Activated naive CD8-positive, alpha-beta T cell treated with anti-CD3 and anti-CD28 coated beads, Interleukin-2, amount 10 ng/mL, durations not matched to agents 7 days and 5 days (primary cell): ENCODE measurements around the gene ARMH2. TPM values are rescaled to one million over a fixed set of nuclear protein-coding genes. Genes with fewer than 3 reads are reported as not detected.

Source experiments
- ATAC-seq: fragments of 150-1000 bp; cut with Tn5 transposase; one replicate; pipeline ENCODE4 v1.10.0; 2021; ENCODE audit warnings: low read depth, moderate library complexity
- POLR2A ChIA-PET: fragments of 350-600 bp; sonication (Branson Sonifier 250); formaldehyde crosslinking; loops from one replicate; lab custom pipeline; 2021; ENCODE audit warnings: antibody characterized with exemption; lab: Charles Lee
- DNase-seq: peaks from one replicate; pipeline ENCODE4 v3.0.0; 2021
- H3K27ac Mint-ChIP-seq: one replicate; pipeline ENCODE4 v1.8.0; 2022; ENCODE audit warnings: mild to moderate bottlenecking, mixed read lengths
- H3K27me3 Mint-ChIP-seq: one replicate; pipeline ENCODE4 v1.8.0; 2022; ENCODE audit warnings: mild to moderate bottlenecking, moderate library complexity, mixed read lengths
- H3K36me3 Mint-ChIP-seq: one replicate; pipeline ENCODE4 v1.8.0; 2021; ENCODE audit warnings: mild to moderate bottlenecking, mixed read lengths
- H3K4me1 Mint-ChIP-seq: one replicate; pipeline ENCODE4 v1.8.0; 2021; ENCODE audit warnings: mixed read lengths
- H3K4me3 Mint-ChIP-seq: one replicate; pipeline ENCODE4 v1.8.0; 2022; ENCODE audit warnings: mild to moderate bottlenecking, moderate library complexity, mixed read lengths
- H3K9me3 Mint-ChIP-seq: one replicate; pipeline ENCODE4 v1.8.0; 2021; ENCODE audit warnings: mixed read lengths
- total RNA-seq, 2 experiments: library from RNA; stranded (reverse); gene quantifications; one replicate each; pipeline ENCODE4 v1.2.3, GENCODE V29; 2021

The ARMH2 gene
- total RNA-seq, result 1 to 10 TPM; 1.6 to 2.2 TPM

GRCh38 chr6:24798740-24799540 lies at the start of gene ARMH2:
ARMH2 (minus strand) TSS chr6:24798917; CDS start chr6:24798857, 60 bp downstream.
- H3K36me3 Mint-ChIP-seq, result peaks cover 19% of the 10 kb centered on the region
- ATAC-seq (no peak), DNase-seq (no peak)
- POLR2A ChIA-PET, result interaction anchor here (0.7 kb wide), 1 partner anchor 330 kb away, joined by 3 read pairs; no protein-coding TSS in a partner anchor
- no peak within 1 kb of the TSS for H3K4me3 Mint-ChIP-seq
- H3K4me1 Mint-ChIP-seq, result peaks cover 3% of the 10 kb centered on the region
- H3K27ac Mint-ChIP-seq, result no peak within 1 kb of the TSS
- no peaks in the 10 kb centered on the region for H3K9me3 Mint-ChIP-seq
- H3K27me3 Mint-ChIP-seq, result no peaks in the 10 kb centered on the region

- H3K27me3 Mint-ChIP-seq, result no peaks in the 10 kb centered on the region
- DNase-seq (no peak), ATAC-seq (no peak)
- H3K4me1 Mint-ChIP-seq, result peaks cover 6% of the 10 kb centered on the region
- POLR2A ChIA-PET, result no interaction called here
- H3K9me3 Mint-ChIP-seq, result no peaks in the 10 kb centered on the region
- no peak overlapping the region for H3K4me3 Mint-ChIP-seq
- H3K36me3 Mint-ChIP-seq, result peaks cover 54% of the 10 kb centered on the region
- peak overlapping the region; percentile 54 for H3K27ac Mint-ChIP-seq
Observed at GRCh38 chr6:24848461-24848860, 49.7 kb upstream of the ARMH2 start.

- ATAC-seq (no peak), DNase-seq (no peak)
- Mint-ChIP-seq H3K36me3 (peaks cover 59% of the 10 kb centered on the region), H3K27me3 (no peaks in the 10 kb centered on the region), H3K27ac (no peak overlapping the region), H3K9me3 (no peaks in the 10 kb centered on the region), H3K4me3 (no peak overlapping the region), H3K4me1 (peaks cover 6% of the 10 kb centered on the region)
- POLR2A ChIA-PET, result no interaction called here
Observed at GRCh38 chr6:24847402-24847801, 48.7 kb upstream of the ARMH2 start.

GRCh38 chr6:24845578-24845977 lies 46.9 kb upstream of the ARMH2 start:
- Mint-ChIP-seq H3K27ac (no peak overlapping the region), H3K4me1 (peaks cover 15% of the 10 kb centered on the region), H3K27me3 (no peaks in the 10 kb centered on the region), H3K4me3 (no peak overlapping the region), H3K36me3 (peaks cover 71% of the 10 kb centered on the region), H3K9me3 (no peaks in the 10 kb centered on the region)
- POLR2A ChIA-PET, result no interaction called here
- no peak for DNase-seq
- ATAC-seq, result no peak

GRCh38 chr6:24844903-24845302 lies 46.2 kb upstream of the ARMH2 start:
- Mint-ChIP-seq H3K4me3 (no peak overlapping the region), H3K9me3 (no peaks in the 10 kb centered on the region), H3K4me1 (peaks cover 21% of the 10 kb centered on the region), H3K27ac (no peak overlapping the region), H3K27me3 (no peaks in the 10 kb centered on the region), H3K36me3 (peaks cover 72% of the 10 kb centered on the region)
- POLR2A ChIA-PET, result no interaction called here
- ATAC-seq (no peak), DNase-seq (no peak)

- Mint-ChIP-seq H3K36me3 (peaks cover 74% of the 10 kb centered on the region), H3K4me1 (peaks cover 29% of the 10 kb centered on the region), H3K4me3 (no peak overlapping the region), H3K27ac (peak overlapping the region; percentile 34), H3K27me3 (no peaks in the 10 kb centered on the region), H3K9me3 (no peaks in the 10 kb centered on the region)
- POLR2A ChIA-PET, result interaction anchor here (0.7 kb wide), 1 partner anchor 97 kb away, joined by 6 read pairs; no protein-coding TSS in a partner anchor
- ATAC-seq, result no peak
- DNase-seq, result no peak
Observed at GRCh38 chr6:24844061-24844460, 45.3 kb upstream of the ARMH2 start.

- DNase-seq, result no peak
- no peak for ATAC-seq
- H3K4me1 Mint-ChIP-seq, result peaks cover 31% of the 10 kb centered on the region
- H3K9me3 Mint-ChIP-seq, result peaks cover 2% of the 10 kb centered on the region
- H3K36me3 Mint-ChIP-seq, result peaks cover 78% of the 10 kb centered on the region
- POLR2A ChIA-PET, result no interaction called here
- peak overlapping the region; percentile 65 for H3K27ac Mint-ChIP-seq
- H3K27me3 Mint-ChIP-seq, result no peaks in the 10 kb centered on the region
- no peak overlapping the region for H3K4me3 Mint-ChIP-seq
Observed at GRCh38 chr6:24840187-24840586, 41.5 kb upstream of the ARMH2 start.

GRCh38 chr6:24838994-24839393 lies 40.3 kb upstream of the ARMH2 start:
- no peak for ATAC-seq
- POLR2A ChIA-PET, result interaction anchor here (0.7 kb wide), 1 partner anchor 69 kb away, joined by 3 read pairs; no protein-coding TSS in a partner anchor
- Mint-ChIP-seq H3K4me3 (peak overlapping the region; percentile 1), H3K4me1 (peaks cover 37% of the 10 kb centered on the region), H3K36me3 (peaks cover 89% of the 10 kb centered on the region), H3K9me3 (peaks cover 3% of the 10 kb centered on the region), H3K27ac (peak overlapping the region; percentile 60), H3K27me3 (no peaks in the 10 kb centered on the region)
- DNase-seq, result no peak

GRCh38 chr6:24838081-24838480 lies 39.4 kb upstream of the ARMH2 start:
- Mint-ChIP-seq H3K27ac (no peak overlapping the region), H3K9me3 (peaks cover 3% of the 10 kb centered on the region)
- POLR2A ChIA-PET, result no interaction called here

GRCh38 chr6:24836109-24836508 lies 37.4 kb upstream of the ARMH2 start:
- H3K4me1 Mint-ChIP-seq, result peaks cover 34% of the 10 kb centered on the region
- H3K9me3 Mint-ChIP-seq, result peaks cover 3% of the 10 kb centered on the region
- H3K27ac Mint-ChIP-seq, result peak overlapping the region; percentile 40
- DNase-seq (no peak), ATAC-seq (no peak)
- peaks cover 81% of the 10 kb centered on the region for H3K36me3 Mint-ChIP-seq
- no peaks in the 10 kb centered on the region for H3K27me3 Mint-ChIP-seq
- H3K4me3 Mint-ChIP-seq, result no peak overlapping the region
- POLR2A ChIA-PET, result no interaction called here

More at GRCh38 chr6:24838081-24838480, 39.4 kb upstream of the ARMH2 start:
- Mint-ChIP-seq H3K27me3 (no peaks in the 10 kb centered on the region), H3K4me1 (peaks cover 41% of the 10 kb centered on the region), H3K4me3 (no peak overlapping the region), H3K36me3 (peaks cover 89% of the 10 kb centered on the region)
- no peak for ATAC-seq
- no peak for DNase-seq

GRCh38 chr6:24833711-24834386 lies 35.1 kb upstream of the ARMH2 start:
- Mint-ChIP-seq H3K36me3 (peaks cover 71% of the 10 kb centered on the region), H3K9me3 (peaks cover 3% of the 10 kb centered on the region), H3K27ac (peak overlapping the region; percentile 40), H3K4me3 (no peak overlapping the region), H3K4me1 (peaks cover 16% of the 10 kb centered on the region), H3K27me3 (no peaks in the 10 kb centered on the region)
- ATAC-seq, result no peak
- DNase-seq, result no peak
- POLR2A ChIA-PET, result no interaction called here

- POLR2A ChIA-PET, result no interaction called here
- Mint-ChIP-seq H3K4me3 (no peak overlapping the region), H3K36me3 (peaks cover 69% of the 10 kb centered on the region)
Observed at GRCh38 chr6:24832794-24833193, 34.1 kb upstream of the ARMH2 start.

GRCh38 chr6:24831771-24832716 lies 33.3 kb upstream of the ARMH2 start:
- POLR2A ChIA-PET, result no interaction called here
- no peak for ATAC-seq
- H3K36me3 Mint-ChIP-seq, result peaks cover 69% of the 10 kb centered on the region
- DNase-seq, result no peak
- peaks cover 14% of the 10 kb centered on the region for H3K4me1 Mint-ChIP-seq
- H3K27me3 Mint-ChIP-seq, result no peaks in the 10 kb centered on the region
- no peak overlapping the region for H3K4me3 Mint-ChIP-seq
- peaks cover 2% of the 10 kb centered on the region for H3K9me3 Mint-ChIP-seq
- H3K27ac Mint-ChIP-seq, result no peak overlapping the region

More at GRCh38 chr6:24832794-24833193, 34.1 kb upstream of the ARMH2 start:
- peaks cover 2% of the 10 kb centered on the region for H3K9me3 Mint-ChIP-seq
- no peak overlapping the region for H3K27ac Mint-ChIP-seq
- DNase-seq (no peak), ATAC-seq (no peak)
- H3K27me3 Mint-ChIP-seq, result no peaks in the 10 kb centered on the region
- H3K4me1 Mint-ChIP-seq, result peaks cover 14% of the 10 kb centered on the region
